GM20000 (cell line): Measurements from ENCODE around the gene CA7.
"Not testable (repeated sequence)": the region's sequence is repeated elsewhere in the genome, so short reads cannot be mapped to it uniquely, and the experiment has no call there.

Source experiments
- DNase-seq: peaks from one replicate; pipeline ENCODE4 v3.0.0; 2012; ENCODE audit warnings: low spot score
- CTCF ChIP-seq: IDR thresholded peaks from 2 replicates; pipeline ENCODE4 v1.5.1; 2012; ENCODE audit warnings: mild to moderate bottlenecking, control low read depth; ENCODE audit errors: extremely low read depth, missing control alignments

CA7 gene

DNA sequence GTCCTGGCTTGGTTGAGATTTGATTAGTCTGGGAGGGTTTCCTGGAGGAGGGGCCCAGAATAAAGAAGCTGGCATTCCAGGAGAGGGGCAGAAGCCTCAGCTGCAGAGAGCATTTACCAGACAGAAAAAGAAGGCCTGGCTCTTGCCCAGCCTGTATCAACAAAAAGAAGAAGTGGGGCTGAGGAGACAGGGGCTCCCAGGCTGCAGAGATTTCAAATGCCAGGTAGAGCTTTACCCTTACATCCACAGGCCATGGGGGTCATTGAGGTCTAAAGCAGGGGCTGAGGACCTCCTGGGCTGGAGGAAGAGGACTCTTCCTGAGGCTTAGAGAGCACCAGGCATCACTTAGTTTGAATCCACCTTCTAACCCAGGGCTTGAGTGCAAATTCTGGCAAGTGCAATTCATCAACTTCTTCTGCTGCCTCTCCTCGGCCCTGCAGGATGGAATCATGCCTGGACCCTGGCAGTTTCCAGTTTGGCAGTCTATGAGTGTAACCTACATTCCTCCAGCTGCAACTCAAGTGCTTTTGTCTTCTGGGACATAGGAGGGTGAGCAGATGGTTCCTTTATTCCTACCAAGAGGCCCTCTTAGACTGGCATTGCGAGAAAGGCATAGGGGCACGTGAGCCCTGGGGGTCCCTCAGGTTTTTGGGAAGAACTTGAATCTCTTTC lies 15.3 kb downstream of the CA7 start:
- DNase-seq, result no peak
- TF ChIP-seq CTCF, result no peak

GRCh38 chr16:66862023-66862520 lies 17.9 kb downstream of the CA7 start:
- TF ChIP-seq CTCF, result no peak
- no peak for DNase-seq

- no peak for TF ChIP-seq CTCF
Observed at GRCh38 chr16:66863707-66864106, 19.5 kb downstream of the CA7 start.

DNA sequence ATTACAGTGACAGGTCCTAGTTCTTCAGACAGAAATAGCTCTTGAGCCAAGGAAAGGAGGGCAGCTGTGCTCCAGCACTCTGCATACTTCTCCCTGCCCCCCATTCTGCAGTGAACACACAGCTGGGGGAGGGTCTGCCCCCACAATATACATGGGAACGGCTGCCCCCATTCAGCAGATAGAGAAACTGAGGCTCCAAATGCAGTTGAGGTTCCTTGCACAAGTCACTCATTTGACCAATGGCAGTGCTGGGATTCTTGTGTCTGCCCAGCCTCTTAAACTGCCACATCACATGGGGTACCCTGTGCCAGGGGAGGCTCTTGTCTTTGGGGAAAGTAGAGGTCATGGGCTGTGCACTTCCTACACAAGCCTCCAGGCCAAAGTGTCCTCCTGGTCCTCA lies 25.2 kb downstream of the CA7 start:
- no peak for TF ChIP-seq CTCF
- no peak for DNase-seq

More at GRCh38 chr16:66863707-66864106, 19.5 kb downstream of the CA7 start:
- DNase-seq, result no peak

GRCh38 chr16:66871363-66871762 lies 27.1 kb downstream of the CA7 start:
- DNase-seq, result not testable (repeated sequence)

DNA sequence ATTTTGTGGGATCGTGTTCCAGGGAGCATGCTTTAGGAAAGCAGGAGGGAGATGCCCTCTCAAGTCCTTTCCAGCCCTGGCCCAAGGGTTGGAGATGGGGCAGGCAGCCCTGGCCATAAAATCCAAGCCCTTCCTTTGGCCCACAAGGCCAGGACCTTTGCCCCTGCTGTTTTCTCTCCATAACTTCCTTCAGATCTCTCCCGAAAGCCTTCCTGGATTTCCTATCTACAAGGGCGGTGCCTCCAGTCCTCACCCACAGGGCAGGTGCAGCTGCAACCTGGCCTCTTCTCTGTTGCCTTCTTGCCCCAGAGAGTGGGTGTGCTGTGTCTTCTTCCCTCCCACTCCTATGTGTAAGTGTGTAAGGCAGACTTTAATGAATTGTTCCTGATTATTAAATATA lies 27.6 kb downstream of the CA7 start:
- TF ChIP-seq CTCF, result no peak

GRCh38 chr16:66872559-66872942 lies 28.3 kb downstream of the CA7 start:
- TF ChIP-seq CTCF, result no peak
- no peak for DNase-seq

More for the DNA sequence above, 27.6 kb downstream of the CA7 start:
- DNase-seq, result no peak
